ENCODE data around the gene SLC44A2.

SLC44A2 gene

DNA sequence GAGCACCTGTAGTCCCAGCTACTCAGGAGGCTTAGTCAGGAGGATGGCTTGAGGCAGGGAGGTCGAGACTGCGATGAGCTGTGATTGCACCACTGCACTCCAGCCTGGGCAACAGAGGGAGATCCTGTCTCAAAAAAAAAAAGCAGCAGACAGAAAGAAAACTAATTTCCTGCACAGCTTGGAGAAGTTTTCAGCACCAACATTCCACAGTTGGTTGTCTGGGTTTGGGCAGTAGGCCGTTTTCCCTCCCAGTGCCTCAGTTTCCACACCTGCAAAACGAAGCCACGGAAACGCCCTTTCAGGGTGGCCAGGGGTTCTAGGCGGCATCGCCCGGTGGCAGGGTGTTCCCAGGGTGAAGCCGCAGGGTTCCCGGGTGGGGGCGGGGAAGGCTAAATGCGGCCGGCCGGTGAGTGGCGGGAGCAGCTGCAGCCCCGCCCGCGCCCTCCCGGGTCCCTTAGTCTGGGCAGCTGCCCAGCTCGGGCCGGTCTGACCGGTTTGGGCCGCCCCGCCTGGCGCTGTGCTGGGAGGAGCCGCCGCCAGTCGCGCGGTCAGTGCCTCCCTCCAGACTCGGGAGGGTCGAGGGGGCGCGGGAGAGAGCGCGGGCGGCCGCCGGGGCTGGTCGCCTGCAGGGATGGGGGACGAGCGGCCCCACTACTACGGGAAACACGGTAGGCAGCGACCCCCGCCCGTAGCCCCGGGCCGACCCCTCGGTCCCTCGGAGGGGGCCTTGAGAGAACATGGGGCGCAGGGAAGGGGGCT is at the start of gene SLC44A2:
Gene SLC44A2 (plus strand): TSS at position 551 of the 759 bp plus-strand sequence. CDS start 81 bp downstream, at position 632.
- in situ Hi-C loops (cut with HindIII; ENCODE audit: low pct_ligation_motif_present, low pct_unique_long_range_greater_than_20kb, low sequenced_read_pairs) = no loop called here
- peak; percentile 57 for DNase-seq

GRCh38 chr19:10577951-10578350 is 47.4 kb upstream of the SLC44A2 start:
- in situ Hi-C loops (cut with HindIII; ENCODE audit: low pct_ligation_motif_present, low pct_unique_long_range_greater_than_20kb, low sequenced_read_pairs) = no loop called here
- DNase-seq = no peak

- in situ Hi-C loops (cut with HindIII; ENCODE audit: low pct_ligation_motif_present, low pct_unique_long_range_greater_than_20kb, low sequenced_read_pairs) = no loop called here
These were observed 44.2 kb upstream of the SLC44A2 start for GRCh38 chr19:10580979-10581631.

DNA sequence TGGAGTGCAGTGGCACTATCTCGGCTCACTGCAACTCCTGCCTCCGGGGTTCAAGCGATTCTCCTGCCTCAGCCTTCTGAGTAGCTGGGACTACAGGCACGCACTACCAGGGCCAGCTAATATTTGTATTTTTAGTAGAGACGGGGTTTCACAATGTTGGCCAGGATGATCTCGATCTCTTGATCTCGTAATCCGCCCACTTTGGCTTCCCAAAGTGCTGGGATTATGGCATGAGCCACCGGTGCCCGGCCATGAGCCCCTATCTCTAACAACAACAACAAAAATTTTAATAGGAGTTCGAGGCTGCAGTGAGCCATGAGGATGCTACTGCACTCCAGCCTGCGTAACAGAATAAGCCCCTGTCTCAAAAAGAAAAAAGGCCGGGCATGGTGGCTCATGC is 43.3 kb upstream of the SLC44A2 start:
- in situ Hi-C loops (cut with HindIII; ENCODE audit: low pct_ligation_motif_present, low pct_unique_long_range_greater_than_20kb, low sequenced_read_pairs) = no loop called here
- DNase-seq = no peak

More at GRCh38 chr19:10580979-10581631, 44.2 kb upstream of the SLC44A2 start:
- DNase-seq = peak; percentile 91

DNA sequence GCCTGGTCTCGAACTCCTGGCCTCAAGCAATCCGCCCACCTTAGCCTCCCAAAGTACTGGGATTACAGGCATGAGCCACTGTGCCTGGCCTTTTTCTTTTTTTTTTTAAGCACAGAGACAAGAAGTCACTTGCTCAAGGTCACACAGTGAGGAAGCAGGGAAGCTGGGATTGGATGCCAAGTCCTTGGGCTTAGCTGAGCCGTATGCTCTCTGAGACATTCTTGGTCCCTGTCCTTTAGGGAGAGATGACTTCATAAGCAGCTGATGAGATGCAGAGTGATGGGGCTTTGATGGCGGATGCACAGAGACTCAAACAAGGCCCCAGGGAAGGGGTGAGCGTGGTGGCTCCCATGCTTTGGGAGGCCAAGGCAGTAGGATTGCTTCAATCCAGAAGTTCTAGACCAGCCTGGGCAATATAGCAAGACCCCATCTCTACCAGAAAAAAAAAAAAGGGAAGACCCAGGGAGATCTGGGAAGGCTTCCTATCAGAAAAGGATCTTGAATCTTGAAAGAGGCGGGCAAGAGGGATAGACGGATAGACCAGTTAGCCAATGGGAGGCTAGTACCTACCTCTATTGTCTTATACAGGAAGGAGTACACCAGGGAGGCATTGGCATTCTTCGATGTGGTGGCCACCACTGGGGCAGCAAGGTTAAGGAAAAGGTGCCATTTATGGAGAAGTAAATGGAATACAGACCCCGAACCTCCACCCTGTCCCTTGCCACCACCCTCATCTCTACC is 42.1 kb upstream of the SLC44A2 start:
- no peak for DNase-seq
- in situ Hi-C loops (cut with HindIII; ENCODE audit: low pct_ligation_motif_present, low pct_unique_long_range_greater_than_20kb, low sequenced_read_pairs) = no loop called here

GRCh38 chr19:10586396-10586795 is 39.0 kb upstream of the SLC44A2 start:
- in situ Hi-C loops (cut with HindIII; ENCODE audit: low pct_ligation_motif_present, low pct_unique_long_range_greater_than_20kb, low sequenced_read_pairs) = no loop called here
- DNase-seq = no peak

DNA sequence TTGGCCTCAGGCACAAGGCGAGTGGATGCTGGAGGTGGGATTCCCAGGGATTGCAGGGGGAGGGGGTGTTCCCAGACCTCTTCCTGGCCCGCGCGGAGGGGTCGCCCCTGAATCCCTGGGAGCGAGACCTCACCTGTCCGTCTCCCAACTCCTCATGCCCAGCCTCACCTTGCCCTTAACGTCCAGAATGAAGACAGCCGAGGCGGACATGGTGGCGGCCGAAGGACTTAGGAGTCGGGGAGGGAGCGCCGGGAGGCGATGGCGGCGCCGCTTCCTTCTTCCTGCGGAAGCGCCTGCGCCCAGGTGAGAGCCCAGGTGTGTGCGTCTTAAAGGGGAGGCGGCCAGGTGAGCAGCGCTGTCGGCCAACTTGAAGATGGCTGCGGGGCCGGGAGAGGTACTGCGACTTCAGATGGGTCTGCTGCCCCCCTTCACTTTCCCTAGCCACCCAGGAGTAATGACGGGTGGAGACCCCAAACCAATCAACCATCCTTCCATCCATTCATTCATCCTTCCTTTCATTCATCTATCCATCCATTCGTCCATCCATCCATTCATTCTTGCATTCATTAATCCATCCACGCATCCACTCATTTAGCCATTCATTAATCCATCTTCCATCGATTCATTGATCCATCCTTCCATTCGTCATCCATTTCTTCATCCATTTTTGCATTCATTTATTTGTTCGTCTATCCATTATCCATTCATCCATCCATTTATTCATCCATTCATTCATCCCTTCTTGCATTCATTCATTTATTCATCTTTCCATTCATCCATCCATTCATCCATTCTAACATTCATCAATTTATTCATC is 38.1 kb upstream of the SLC44A2 start, which contains the start of gene AP1M2:
Gene AP1M2 (minus strand): TSS at position 291 of the 817 bp plus-strand sequence. CDS start 81 bp downstream, at position 210.
- in situ Hi-C loops (cut with HindIII; ENCODE audit: low pct_ligation_motif_present, low pct_unique_long_range_greater_than_20kb, low sequenced_read_pairs) = no loop called here
- no peak for DNase-seq

GRCh38 chr19:10587839-10588150 is 37.6 kb upstream of the SLC44A2 start:
- no peak for DNase-seq
- in situ Hi-C loops (cut with HindIII; ENCODE audit: low pct_ligation_motif_present, low pct_unique_long_range_greater_than_20kb, low sequenced_read_pairs) = no loop called here

DNA sequence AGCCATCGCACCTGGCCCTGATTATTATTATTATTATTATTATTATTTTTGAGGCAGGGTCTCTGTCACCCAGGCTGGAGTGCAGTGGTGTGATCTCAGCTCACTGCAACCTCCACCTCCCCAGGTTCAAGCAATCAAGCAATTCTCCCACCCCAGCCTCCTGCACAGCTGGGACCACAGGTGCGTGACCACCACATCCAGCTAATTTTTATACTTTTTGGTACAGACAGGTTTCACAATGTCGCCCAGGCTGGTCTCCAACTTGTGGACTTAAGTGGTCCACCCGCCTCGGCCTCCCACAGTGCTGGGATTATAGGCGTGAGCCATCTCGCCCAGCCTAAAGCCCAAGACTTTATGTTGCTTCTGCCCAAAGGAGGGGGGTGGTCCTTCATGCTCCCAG is 32.2 kb upstream of the SLC44A2 start:
- no peak for DNase-seq
- in situ Hi-C loops (cut with HindIII; ENCODE audit: low pct_ligation_motif_present, low pct_unique_long_range_greater_than_20kb, low sequenced_read_pairs) = no loop called here

- in situ Hi-C loops (cut with HindIII; ENCODE audit: low pct_ligation_motif_present, low pct_unique_long_range_greater_than_20kb, low sequenced_read_pairs) = no loop called here
- no peak for DNase-seq
These were observed 31.3 kb upstream of the SLC44A2 start for GRCh38 chr19:10593820-10594637.

DNA sequence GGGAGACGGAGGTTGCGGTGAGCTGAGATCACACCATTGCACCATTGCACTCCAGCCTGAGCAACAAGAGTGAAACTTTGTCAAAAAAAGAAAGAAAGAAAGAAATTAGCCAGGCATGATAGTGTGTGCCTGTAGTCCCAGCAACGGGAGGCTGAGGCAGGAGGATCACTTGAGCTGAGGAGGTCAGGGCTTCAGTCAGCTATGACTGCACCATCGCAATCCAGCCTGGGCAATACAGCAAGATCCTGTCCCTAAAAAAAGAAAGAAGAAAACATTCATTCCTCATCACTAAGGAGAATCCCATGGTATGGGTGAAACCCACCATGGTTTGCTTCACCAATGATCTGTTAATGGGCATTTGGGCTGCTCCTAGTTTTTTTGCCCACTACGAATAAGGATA is 25.2 kb upstream of the SLC44A2 start:
- in situ Hi-C loops (cut with HindIII; ENCODE audit: low pct_ligation_motif_present, low pct_unique_long_range_greater_than_20kb, low sequenced_read_pairs) = no loop called here
- DNase-seq = no peak

GRCh38 chr19:10601999-10602329 is 23.4 kb upstream of the SLC44A2 start:
- DNase-seq = no peak
- in situ Hi-C loops (cut with HindIII; ENCODE audit: low pct_ligation_motif_present, low pct_unique_long_range_greater_than_20kb, low sequenced_read_pairs) = no loop called here

GRCh38 chr19:10602330-10603083 is 22.8 kb upstream of the SLC44A2 start:
- DNase-seq = peak; percentile 69
- in situ Hi-C loops (cut with HindIII; ENCODE audit: low pct_ligation_motif_present, low pct_unique_long_range_greater_than_20kb, low sequenced_read_pairs) = no loop called here

DNA sequence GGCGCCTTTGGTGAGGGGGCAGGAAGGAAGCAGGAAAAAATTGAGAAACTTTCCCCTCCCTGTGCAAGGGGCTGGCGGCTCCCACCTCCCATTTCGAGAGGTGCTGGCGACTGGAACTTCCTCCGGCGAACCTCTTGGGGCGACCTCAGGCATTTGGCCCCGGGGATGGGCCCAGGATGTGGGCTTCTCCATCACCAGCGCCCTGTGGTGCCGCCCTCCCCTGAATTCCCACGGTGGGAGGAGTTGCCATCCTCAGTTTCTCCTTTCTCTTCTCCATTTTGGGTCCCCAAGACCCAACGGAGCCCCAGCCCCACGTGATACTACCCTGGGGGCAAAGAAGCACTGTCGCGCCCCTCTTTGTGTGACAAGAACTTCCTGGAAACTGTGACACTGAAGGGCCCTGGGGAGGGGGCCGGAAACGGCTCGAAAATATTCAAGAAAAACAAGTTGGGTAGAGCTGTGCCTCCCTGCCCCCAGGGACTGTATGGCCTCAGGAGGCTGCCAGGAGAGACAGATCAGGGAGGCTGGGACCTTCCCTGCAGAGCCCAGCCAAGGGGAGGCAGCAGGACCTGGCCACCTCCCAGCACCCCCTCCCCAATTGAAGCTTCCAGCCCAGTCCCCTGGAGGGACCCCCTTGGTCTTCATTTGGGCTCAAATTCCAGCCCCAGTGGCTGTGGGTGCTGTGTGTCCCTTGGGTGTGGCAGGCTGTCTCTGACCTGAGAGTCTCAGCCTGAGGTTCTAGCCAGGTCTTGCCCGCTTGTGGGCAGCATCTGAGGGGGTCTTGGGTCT is 22.1 kb upstream of the SLC44A2 start:
- in situ Hi-C loops (cut with HindIII; ENCODE audit: low pct_ligation_motif_present, low pct_unique_long_range_greater_than_20kb, low sequenced_read_pairs) = no loop called here
- no peak for DNase-seq

GRCh38 chr19:10603873-10604459 is 21.4 kb upstream of the SLC44A2 start:
- in situ Hi-C loops (cut with HindIII; ENCODE audit: low pct_ligation_motif_present, low pct_unique_long_range_greater_than_20kb, low sequenced_read_pairs) = no loop called here
- DNase-seq = no peak

- in situ Hi-C loops (cut with HindIII; ENCODE audit: low pct_ligation_motif_present, low pct_unique_long_range_greater_than_20kb, low sequenced_read_pairs) = no loop called here
These were observed 20.8 kb upstream of the SLC44A2 start for GRCh38 chr19:10604460-10604980.

More at GRCh38 chr19:10604460-10604980, 20.8 kb upstream of the SLC44A2 start:
- no peak for DNase-seq
